Left lung (tissue), 10 donors: ENCODE measurements around the gene C2orf42. TPM values are rescaled to one million over a fixed set of nuclear protein-coding genes. Genes with fewer than 3 reads are reported as not detected.

Experiments used
- ATAC-seq: fragments of 200-7000 bp; cut with Tn5 transposase; one replicate; pipeline ENCODE4 v1.9.1; 2020; ENCODE audit warnings: moderate library complexity
- DNase-seq, 4 donors: peaks; one replicate each; pipeline ENCODE4 v3.0.0-alpha.2; 2013 to 2020
- H3K27ac ChIP-seq, 2 donors: fragments of 200-600 bp; sonication (generic) in 1 of 2; one replicate each; pipeline versions ENCODE4 v1.5.0 to v1.8.0; 2020 to 2021
- H3K27me3 ChIP-seq, 2 donors: fragments of 200-600 bp; sonication (generic) in 1 of 2; one replicate each; pipeline versions ENCODE4 v1.5.0 to v1.8.0; 2020 to 2021
- H3K36me3 ChIP-seq, 2 donors: fragments of 200-600 bp; sonication (generic) in 1 of 2; one replicate each; pipeline versions ENCODE4 v1.5.0 to v1.8.0; 2020 to 2021
- H3K4me1 ChIP-seq, 2 donors: fragments of 200-600 bp; one replicate each; pipeline ENCODE4 v1.8.0; 2021
- H3K4me3 ChIP-seq, 2 donors: fragments of 200-600 bp; sonication (generic) in 1 of 2; one replicate each; pipeline versions ENCODE4 v1.5.0 to v1.8.0; 2020 to 2021; ENCODE audit warnings: mild to moderate bottlenecking in 1 of 2
- H3K9me3 ChIP-seq, 2 donors: fragments of 200-600 bp; sonication (generic) in 1 of 2; one replicate each; pipeline versions ENCODE4 v1.5.0 to v1.8.0; 2020 to 2021
- CTCF ChIP-seq, 2 donors: fragments of 200-600 bp; sonication (generic) in 1 of 2; IDR thresholded peaks; one replicate each; pipeline versions ENCODE4 v1.5.0 to v1.8.0; 2021; ENCODE audit warnings: antibody characterized with exemption in 2 of 2
- intact Hi-C, 2 donors: fragments of 100-400 bp; cut with DNase I; formaldehyde crosslinking; loops; one replicate each; pipeline versions ENCODE4 v1.11.2 to v1.14.2; 2022
- polyA plus RNA-seq, 6 donors: library from polyadenylated mRNA; unstranded; fragments of 120-200 nt; gene quantifications; one replicate each; pipeline ENCODE4 v1.2.1, GENCODE V29; 2013; ENCODE audit not compliant: insufficient read length in 6 of 6
- total RNA-seq, 2 donors: library from RNA; stranded (reverse); fragmentation: NEBNext Ultra II Directional; extraction: Animal tissue kit (Norgen Biotek cat#: 25700); gene quantifications; one replicate each; pipeline ENCODE4 v1.2.1, GENCODE V29; 2021
- donor health status: DM: no; HTN: yes; CAD: no.
- donor health status: DM: no; HTN: no; CAD: no.

The C2orf42 gene
- total and polyA plus RNA-seq, 8 donors, result 13.7 to 17.6 (median 15.5) TPM

GRCh38 chr2:70203086-70203485, 12.3 kb upstream of the C2orf42 start:
- TF ChIP-seq CTCF (IDR thresholded peaks at IDR 0.05), result no peak
- Histone ChIP-seq H3K27ac (no peak overlapping the region), H3K9me3 (no peaks in the 10 kb centered on the region), H3K4me1 (no peaks in the 10 kb centered on the region), H3K36me3 (no peaks in the 10 kb centered on the region), H3K27me3 (no peaks in the 10 kb centered on the region), H3K4me3 (no peak overlapping the region)
- intact Hi-C loops, result no loop called here
- ATAC-seq (no peak), DNase-seq (no peak)

- Histone ChIP-seq H3K27me3 (no peaks in the 10 kb centered on the region), H3K27ac (no peak overlapping the region), H3K4me3 (no peak overlapping the region), H3K9me3 (no peaks in the 10 kb centered on the region), H3K4me1 (no peaks in the 10 kb centered on the region), H3K36me3 (no peaks in the 10 kb centered on the region)
- DNase-seq (no peak), ATAC-seq (no peak)
- no peak for TF ChIP-seq CTCF (IDR thresholded peaks at IDR 0.05)
- intact Hi-C loops, result no loop called here
Observed at GRCh38 chr2:70202236-70202806, 11.5 kb upstream of the C2orf42 start.

- no peaks in the 10 kb centered on the region for H3K36me3 ChIP-seq
- no peak for TF ChIP-seq CTCF (IDR thresholded peaks at IDR 0.05)
- H3K4me3 ChIP-seq, result no peak overlapping the region
- ATAC-seq, result no peak
- no peak for DNase-seq
- no peaks in the 10 kb centered on the region for H3K9me3 ChIP-seq
- H3K27me3 ChIP-seq, result no peaks in the 10 kb centered on the region
- H3K4me1 ChIP-seq, result no peaks in the 10 kb centered on the region
- no peak overlapping the region for H3K27ac ChIP-seq
- intact Hi-C loops, result no loop called here
Observed at GRCh38 chr2:70201831-70202230, 11.0 kb upstream of the C2orf42 start.

GRCh38 chr2:70201225-70201768, 10.5 kb upstream of the C2orf42 start:
- no peaks in the 10 kb centered on the region for H3K36me3 ChIP-seq
- H3K9me3 ChIP-seq, result no peaks in the 10 kb centered on the region
- intact Hi-C loops, result no loop called here
- H3K27me3 ChIP-seq, result no peaks in the 10 kb centered on the region
- ATAC-seq, result no peak
- TF ChIP-seq CTCF (IDR thresholded peaks at IDR 0.05), result no peak
- no peaks in the 10 kb centered on the region for H3K4me1 ChIP-seq
- no peak overlapping the region for H3K4me3 ChIP-seq
- H3K27ac ChIP-seq, result no peak overlapping the region
- no peak for DNase-seq

GRCh38 chr2:70199320-70199864, 8.6 kb upstream of the C2orf42 start:
- Histone ChIP-seq H3K27me3 (no peaks in the 10 kb centered on the region), H3K4me1 (no peaks in the 10 kb centered on the region), H3K9me3 (no peaks in the 10 kb centered on the region), H3K36me3 (no peaks in the 10 kb centered on the region), H3K4me3 (no peak overlapping the region), H3K27ac (no peak overlapping the region)
- ATAC-seq (no peak), DNase-seq (no peak)
- intact Hi-C loops, result no loop called here
- no peak for TF ChIP-seq CTCF (IDR thresholded peaks at IDR 0.05)
